ENCODE results near the gene PAFAH2.

The PAFAH2 gene

GRCh38 chr1:26031196-26031595 lies 33.3 kb upstream of the PAFAH2 start:
- no peaks in the 10 kb centered on the region for H3K9me2 ChIP-seq (replicated peaks; ENCODE audit: insufficient read depth, low read length)
- no peak overlapping the region for H3K27ac ChIP-seq (ENCODE audit: low read depth, low read length)

GRCh38 chr1:26029864-26030481 lies 32.1 kb upstream of the PAFAH2 start:
- H3K4me3 ChIP-seq (ENCODE audit: insufficient read depth, low read length, poor library complexity, severe bottlenecking) = no peak overlapping the region
- H2AFZ ChIP-seq (ENCODE audit: low read depth, low read length, severe bottlenecking) = no peak overlapping the region
- no peaks in the 10 kb centered on the region for H3K36me3 ChIP-seq (ENCODE audit: low read length)
- no peak overlapping the region for H3K4me2 ChIP-seq (ENCODE audit: low read depth, low read length, poor library complexity, severe bottlenecking)
- H3K27me3 ChIP-seq (ENCODE audit: low read length) = no peaks in the 10 kb centered on the region
- no peaks in the 10 kb centered on the region for H3F3A ChIP-seq (ENCODE audit: insufficient read depth)
- H4K20me1 ChIP-seq (ENCODE audit: low read depth, low read length) = no peaks in the 10 kb centered on the region
- no peaks in the 10 kb centered on the region for H3K79me2 ChIP-seq (ENCODE audit: insufficient read depth, low read length)
- no peaks in the 10 kb centered on the region for H3K9me3 ChIP-seq (ENCODE audit: insufficient read depth, low read length)
- H3K9ac ChIP-seq (ENCODE audit: low read length) = no peak overlapping the region
- H3K27ac ChIP-seq (ENCODE audit: low read depth, low read length) = no peak overlapping the region
- H3K9me2 ChIP-seq (replicated peaks; ENCODE audit: insufficient read depth, low read length) = no peaks in the 10 kb centered on the region
- TF ChIP-seq CTCF (IDR thresholded peaks at IDR 0.05; ENCODE audit: insufficient read depth, low read length, poor library complexity, severe bottlenecking) = no peak
- no peak for TF ChIP-seq EZH2phosphoT487 (conservative IDR thresholded peaks at IDR 0.05; ENCODE audit: low read length)

More at GRCh38 chr1:26031196-26031595, 33.3 kb upstream of the PAFAH2 start:
- Histone ChIP-seq H3K79me2 (ENCODE audit: insufficient read depth, low read length) (no peaks in the 10 kb centered on the region), H4K20me1 (ENCODE audit: low read depth, low read length) (no peaks in the 10 kb centered on the region), H3K9ac (ENCODE audit: low read length) (no peak overlapping the region), H3K4me3 (ENCODE audit: insufficient read depth, low read length, poor library complexity, severe bottlenecking) (no peak overlapping the region), H3K4me2 (ENCODE audit: low read depth, low read length, poor library complexity, severe bottlenecking) (no peak overlapping the region), H3K9me3 (ENCODE audit: insufficient read depth, low read length) (no peaks in the 10 kb centered on the region), H3K36me3 (ENCODE audit: low read length) (no peaks in the 10 kb centered on the region), H3K27me3 (ENCODE audit: low read length) (no peaks in the 10 kb centered on the region), H3F3A (ENCODE audit: insufficient read depth) (no peaks in the 10 kb centered on the region), H2AFZ (ENCODE audit: low read depth, low read length, severe bottlenecking) (no peak overlapping the region)
- TF ChIP-seq EZH2phosphoT487 (conservative IDR thresholded peaks at IDR 0.05; ENCODE audit: low read length) (no peak), CTCF (IDR thresholded peaks at IDR 0.05; ENCODE audit: insufficient read depth, low read length, poor library complexity, severe bottlenecking) (no peak)

- H3K4me2 ChIP-seq (ENCODE audit: low read depth, low read length, poor library complexity, severe bottlenecking) = no peak overlapping the region
- H3K4me3 ChIP-seq (ENCODE audit: insufficient read depth, low read length, poor library complexity, severe bottlenecking) = no peak overlapping the region
- TF ChIP-seq EZH2phosphoT487 (conservative IDR thresholded peaks at IDR 0.05; ENCODE audit: low read length) (no peak), CTCF (IDR thresholded peaks at IDR 0.05; ENCODE audit: insufficient read depth, low read length, poor library complexity, severe bottlenecking) (no peak)
- no peaks in the 10 kb centered on the region for H4K20me1 ChIP-seq (ENCODE audit: low read depth, low read length)
- H3K27me3 ChIP-seq (ENCODE audit: low read length) = no peaks in the 10 kb centered on the region
- H3K79me2 ChIP-seq (ENCODE audit: insufficient read depth, low read length) = no peaks in the 10 kb centered on the region
- H2AFZ ChIP-seq (ENCODE audit: low read depth, low read length, severe bottlenecking) = no peak overlapping the region
- H3K9me3 ChIP-seq (ENCODE audit: insufficient read depth, low read length) = no peaks in the 10 kb centered on the region
- H3F3A ChIP-seq (ENCODE audit: insufficient read depth) = no peaks in the 10 kb centered on the region
- no peaks in the 10 kb centered on the region for H3K9me2 ChIP-seq (replicated peaks; ENCODE audit: insufficient read depth, low read length)
- H3K36me3 ChIP-seq (ENCODE audit: low read length) = no peaks in the 10 kb centered on the region
- no peak overlapping the region for H3K9ac ChIP-seq (ENCODE audit: low read length)
- H3K27ac ChIP-seq (ENCODE audit: low read depth, low read length) = no peak overlapping the region
Measured at GRCh38 chr1:26029054-26029863, 31.4 kb upstream of the PAFAH2 start.
